Islet of Langerhans (tissue), 1 donor: ENCODE results near the gene MTUS2.

Source experiments
- FAIRE-seq: peaks from one replicate; lab custom pipeline; 2011; peaks lifted over from hg19 to GRCh38; lab: Jason Lieb, UNC

MTUS2 gene

GRCh38 chr13:29255567-29255966 is 435.4 kb downstream of the MTUS2 start:
- FAIRE-seq, result no peak

GRCh38 chr13:29260684-29261083 is 440.5 kb downstream of the MTUS2 start:
- no peak for FAIRE-seq

- no peak for FAIRE-seq
These were observed 446.1 kb downstream of the MTUS2 start for GRCh38 chr13:29266261-29266660.

- FAIRE-seq, result no peak
These were observed 446.9 kb downstream of the MTUS2 start for GRCh38 chr13:29266756-29267733.

GRCh38 chr13:29270271-29270985 is 450.3 kb downstream of the MTUS2 start:
- no peak for FAIRE-seq

GRCh38 chr13:29271606-29272005 is 451.5 kb downstream of the MTUS2 start:
- no peak for FAIRE-seq

GRCh38 chr13:29279356-29280254 is 459.5 kb downstream of the MTUS2 start:
- FAIRE-seq, result no peak

GRCh38 chr13:29281932-29282495 is 461.9 kb downstream of the MTUS2 start:
- no peak for FAIRE-seq

GRCh38 chr13:29284726-29285125 is 464.6 kb downstream of the MTUS2 start:
- FAIRE-seq, result no peak

GRCh38 chr13:29287237-29287636 is 467.1 kb downstream of the MTUS2 start:
- no peak for FAIRE-seq

GRCh38 chr13:29292045-29292444 is 471.9 kb downstream of the MTUS2 start:
- no peak for FAIRE-seq

GRCh38 chr13:29294821-29295220 is 474.7 kb downstream of the MTUS2 start:
- no peak for FAIRE-seq

GRCh38 chr13:29301027-29301426 is 480.9 kb downstream of the MTUS2 start:
- no peak for FAIRE-seq

GRCh38 chr13:29304148-29304547 is 484.0 kb downstream of the MTUS2 start:
- FAIRE-seq, result no peak

GRCh38 chr13:29310806-29311205 is 490.7 kb downstream of the MTUS2 start:
- FAIRE-seq, result no peak

- FAIRE-seq, result no peak
These were observed 495.7 kb downstream of the MTUS2 start for GRCh38 chr13:29315847-29316246.

GRCh38 chr13:29317828-29318227 is 497.7 kb downstream of the MTUS2 start:
- no peak for FAIRE-seq

GRCh38 chr13:29318741-29319140 is 498.6 kb downstream of the MTUS2 start:
- FAIRE-seq, result no peak

- no peak for FAIRE-seq
These were observed 499.3 kb downstream of the MTUS2 start for GRCh38 chr13:29319451-29319850.

- no peak for FAIRE-seq
These were observed 503.8 kb downstream of the MTUS2 start for GRCh38 chr13:29323954-29324353.

- FAIRE-seq, result no peak
These were observed 504.5 kb downstream of the MTUS2 start for GRCh38 chr13:29324601-29325000.

- FAIRE-seq, result no peak
These were observed 508.4 kb downstream of the MTUS2 start for GRCh38 chr13:29328501-29328900.
